ENCODE measurements around the gene KRTAP10-2.

The KRTAP10-2 gene

DNA sequence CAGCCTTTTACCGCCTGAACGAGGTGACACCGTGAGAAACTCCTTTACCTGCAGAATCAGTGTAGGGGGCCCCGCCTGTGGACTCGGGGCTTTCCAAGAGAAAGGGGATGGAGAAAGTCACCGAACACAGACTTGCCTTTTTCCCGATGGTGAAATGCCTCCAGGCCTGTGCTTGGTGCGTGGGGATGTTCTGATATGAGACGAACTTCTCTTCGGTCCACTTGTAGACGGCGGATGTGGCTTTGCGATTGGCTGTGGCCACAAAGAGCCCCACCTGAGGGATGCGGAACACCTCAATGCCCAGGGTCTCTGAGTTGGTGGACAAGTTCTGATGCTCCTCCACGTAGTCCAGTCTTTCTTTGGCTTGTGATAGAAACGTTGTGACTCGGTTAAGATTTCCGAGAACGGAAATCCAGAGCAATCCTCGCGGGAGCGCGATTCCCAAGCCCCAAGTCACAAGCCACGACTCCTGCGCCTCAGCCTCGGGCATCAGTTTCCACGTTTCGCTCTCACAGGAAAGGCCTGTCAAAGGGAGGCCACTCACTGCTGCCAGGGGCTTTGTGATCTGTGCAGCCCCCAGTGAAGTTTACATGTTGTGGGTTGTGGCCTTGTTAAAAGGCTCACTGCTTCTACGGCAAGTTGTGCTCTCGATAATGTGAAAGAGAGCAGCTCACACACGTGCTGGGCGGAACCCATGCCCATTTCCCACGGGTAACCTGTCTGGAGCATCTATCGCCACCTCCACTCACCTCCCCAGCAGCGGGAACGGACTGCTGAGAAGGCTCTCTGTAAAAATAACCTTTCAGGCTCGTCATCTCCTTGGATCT is 23.9 kb downstream of the KRTAP10-2 start:
- DNase-seq (ENCODE audit: low read depth): no peak
- TF ChIP-seq, protein P1, sequence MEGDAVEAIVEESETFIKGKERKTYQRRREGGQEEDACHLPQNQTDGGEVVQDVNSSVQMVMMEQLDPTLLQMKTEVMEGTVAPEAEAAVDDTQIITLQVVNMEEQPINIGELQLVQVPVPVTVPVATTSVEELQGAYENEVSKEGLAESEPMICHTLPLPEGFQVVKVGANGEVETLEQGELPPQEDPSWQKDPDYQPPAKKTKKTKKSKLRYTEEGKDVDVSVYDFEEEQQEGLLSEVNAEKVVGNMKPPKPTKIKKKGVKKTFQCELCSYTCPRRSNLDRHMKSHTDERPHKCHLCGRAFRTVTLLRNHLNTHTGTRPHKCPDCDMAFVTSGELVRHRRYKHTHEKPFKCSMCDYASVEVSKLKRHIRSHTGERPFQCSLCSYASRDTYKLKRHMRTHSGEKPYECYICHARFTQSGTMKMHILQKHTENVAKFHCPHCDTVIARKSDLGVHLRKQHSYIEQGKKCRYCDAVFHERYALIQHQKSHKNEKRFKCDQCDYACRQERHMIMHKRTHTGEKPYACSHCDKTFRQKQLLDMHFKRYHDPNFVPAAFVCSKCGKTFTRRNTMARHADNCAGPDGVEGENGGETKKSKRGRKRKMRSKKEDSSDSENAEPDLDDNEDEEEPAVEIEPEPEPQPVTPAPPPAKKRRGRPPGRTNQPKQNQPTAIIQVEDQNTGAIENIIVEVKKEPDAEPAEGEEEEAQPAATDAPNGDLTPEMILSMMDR (IDR thresholded peaks at IDR 0.05; ENCODE audit: control insufficient read depth, insufficient read depth, low read depth, low read length, missing control alignments): no peak
- no peak overlapping the region for H3K4me3 ChIP-seq (ENCODE audit: control insufficient read depth, low read depth, low read length)

DNA sequence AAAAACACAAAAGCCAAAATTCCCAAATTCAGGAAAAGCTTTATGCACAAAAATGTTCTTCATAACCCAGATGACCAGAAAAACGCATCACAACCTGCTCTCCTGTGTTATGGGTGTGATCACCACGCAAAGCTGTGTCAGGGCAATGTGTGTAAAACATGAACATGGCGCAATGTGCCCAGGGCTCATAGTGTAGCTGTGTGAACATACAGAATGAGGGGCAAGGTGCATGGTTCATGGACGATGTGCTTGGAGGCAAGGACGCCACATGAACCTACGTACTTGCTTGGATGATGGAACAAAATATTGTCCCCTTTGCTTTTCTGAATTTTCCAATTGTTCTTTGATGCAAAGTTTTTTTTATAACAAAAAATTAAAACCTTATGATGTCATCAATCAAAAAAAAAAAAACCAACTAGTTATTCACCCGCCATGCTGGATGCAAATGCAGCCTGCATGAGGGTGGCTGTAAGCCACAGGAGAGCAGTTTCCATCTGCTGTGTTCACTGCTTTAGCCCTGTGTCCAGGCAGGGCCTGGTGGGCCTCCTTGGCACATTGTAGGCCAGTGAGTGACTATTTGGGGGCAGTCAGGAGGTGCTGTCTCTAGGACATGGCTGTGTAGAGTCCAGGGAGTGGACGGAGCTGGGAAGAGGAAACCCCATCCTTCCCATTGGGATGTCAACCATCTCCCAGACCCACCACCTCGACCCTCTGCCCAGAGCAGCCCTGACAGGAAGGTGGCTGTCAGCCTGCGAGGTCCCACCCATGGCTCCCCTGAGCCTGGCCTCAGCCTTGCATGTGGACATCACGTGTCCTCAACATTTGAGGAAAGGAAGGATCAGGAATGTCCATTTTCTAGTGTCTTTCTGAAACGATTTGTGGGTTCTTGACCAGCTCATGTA is 25.0 kb downstream of the KRTAP10-2 start:
- no peak overlapping the region for H3K4me3 ChIP-seq (ENCODE audit: control insufficient read depth, low read depth, low read length)
- TF ChIP-seq, protein P1 (IDR thresholded peaks at IDR 0.05; ENCODE audit: control insufficient read depth, insufficient read depth, low read depth, low read length, missing control alignments): no peak
- no peak for DNase-seq (ENCODE audit: low read depth)

DNA sequence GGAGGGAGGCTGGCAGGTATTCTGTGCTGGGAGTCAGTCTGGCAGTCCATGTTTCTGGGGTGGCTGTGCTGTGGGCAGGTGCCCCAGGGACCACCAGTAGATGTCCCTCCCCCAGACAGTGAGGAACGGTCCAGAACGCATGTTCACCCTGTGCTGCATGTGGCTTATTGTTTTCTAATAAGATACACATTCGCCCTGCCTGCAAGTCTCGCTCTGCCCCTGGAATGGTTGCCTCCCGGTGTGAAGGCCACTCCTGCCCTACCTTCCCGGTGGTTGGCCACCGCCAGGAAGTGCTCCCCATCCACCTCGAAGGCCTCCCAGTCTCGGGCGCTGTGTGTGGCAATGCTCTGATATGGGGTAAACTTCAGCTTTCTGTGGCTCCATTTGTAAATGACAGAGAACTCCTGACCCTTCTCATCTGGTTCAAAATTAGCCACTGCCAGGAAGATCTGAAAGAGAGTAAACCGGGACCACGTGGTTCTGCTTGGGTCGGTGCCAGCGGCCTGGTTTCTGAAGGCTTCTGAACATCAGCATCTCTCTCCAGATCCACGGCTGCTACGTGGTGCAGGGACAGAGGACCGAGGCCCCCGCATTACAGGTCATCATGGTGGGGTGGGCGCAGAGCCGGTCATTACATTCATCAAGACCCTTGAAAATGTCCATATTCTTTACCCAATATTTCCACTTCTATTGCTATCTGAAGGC is 25.8 kb downstream of the KRTAP10-2 start:
- H3K4me3 ChIP-seq (ENCODE audit: control insufficient read depth, low read depth, low read length): no peak overlapping the region
- DNase-seq (ENCODE audit: low read depth): no peak
- TF ChIP-seq, protein P1 (IDR thresholded peaks at IDR 0.05; ENCODE audit: control insufficient read depth, insufficient read depth, low read depth, low read length, missing control alignments): no peak

DNA sequence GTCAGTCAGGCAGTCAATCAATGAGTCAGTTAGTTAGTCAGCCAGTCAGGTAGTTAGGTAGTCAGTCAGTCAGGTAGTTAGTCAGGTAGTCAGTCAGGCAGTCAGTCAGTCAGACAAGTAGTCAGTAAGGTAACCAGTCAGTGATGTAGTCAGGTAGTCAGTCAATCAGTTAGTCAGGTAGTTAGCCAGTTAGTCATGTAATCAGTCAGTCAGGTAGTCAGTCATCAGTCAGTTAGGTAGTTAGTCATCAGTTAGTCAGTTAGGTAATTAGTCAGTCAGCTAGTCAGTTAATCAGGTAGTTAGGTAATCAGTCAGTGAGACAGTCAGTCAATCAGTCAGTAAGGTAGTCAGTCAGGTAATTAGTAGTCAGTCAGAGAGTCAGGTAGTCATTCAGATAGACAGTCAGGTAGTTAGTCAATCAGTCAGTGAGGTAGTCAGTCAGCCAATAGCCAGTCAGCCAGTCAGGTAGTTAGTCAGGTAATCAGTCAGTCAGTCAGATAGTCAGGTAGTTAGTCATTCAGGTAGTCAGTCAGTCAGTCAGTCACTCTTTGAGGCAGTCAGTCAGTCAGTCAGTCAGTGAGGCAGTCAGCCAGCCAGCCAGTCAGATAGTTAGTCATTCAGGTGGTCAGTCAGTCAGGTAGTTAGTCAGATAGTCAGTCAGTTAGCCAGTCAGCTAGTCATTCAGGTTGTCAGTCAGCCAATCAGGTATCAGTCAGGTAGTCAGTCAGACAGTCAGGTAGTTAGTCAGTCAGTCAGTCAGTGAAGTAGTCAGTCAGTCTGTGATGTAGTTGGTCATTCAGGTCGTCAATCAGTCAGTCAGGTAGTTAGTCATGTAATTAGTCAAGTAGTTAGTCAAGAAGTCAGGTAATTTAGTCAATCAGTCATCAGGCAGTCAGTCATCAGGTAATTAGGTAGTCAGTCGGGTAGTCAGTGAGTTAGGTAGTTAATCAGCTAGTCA is 26.6 kb downstream of the KRTAP10-2 start:
- no peak for DNase-seq (ENCODE audit: low read depth)
- H3K4me3 ChIP-seq (ENCODE audit: control insufficient read depth, low read depth, low read length): no peak overlapping the region
- TF ChIP-seq, protein P1 (IDR thresholded peaks at IDR 0.05; ENCODE audit: control insufficient read depth, insufficient read depth, low read depth, low read length, missing control alignments): no peak

DNA sequence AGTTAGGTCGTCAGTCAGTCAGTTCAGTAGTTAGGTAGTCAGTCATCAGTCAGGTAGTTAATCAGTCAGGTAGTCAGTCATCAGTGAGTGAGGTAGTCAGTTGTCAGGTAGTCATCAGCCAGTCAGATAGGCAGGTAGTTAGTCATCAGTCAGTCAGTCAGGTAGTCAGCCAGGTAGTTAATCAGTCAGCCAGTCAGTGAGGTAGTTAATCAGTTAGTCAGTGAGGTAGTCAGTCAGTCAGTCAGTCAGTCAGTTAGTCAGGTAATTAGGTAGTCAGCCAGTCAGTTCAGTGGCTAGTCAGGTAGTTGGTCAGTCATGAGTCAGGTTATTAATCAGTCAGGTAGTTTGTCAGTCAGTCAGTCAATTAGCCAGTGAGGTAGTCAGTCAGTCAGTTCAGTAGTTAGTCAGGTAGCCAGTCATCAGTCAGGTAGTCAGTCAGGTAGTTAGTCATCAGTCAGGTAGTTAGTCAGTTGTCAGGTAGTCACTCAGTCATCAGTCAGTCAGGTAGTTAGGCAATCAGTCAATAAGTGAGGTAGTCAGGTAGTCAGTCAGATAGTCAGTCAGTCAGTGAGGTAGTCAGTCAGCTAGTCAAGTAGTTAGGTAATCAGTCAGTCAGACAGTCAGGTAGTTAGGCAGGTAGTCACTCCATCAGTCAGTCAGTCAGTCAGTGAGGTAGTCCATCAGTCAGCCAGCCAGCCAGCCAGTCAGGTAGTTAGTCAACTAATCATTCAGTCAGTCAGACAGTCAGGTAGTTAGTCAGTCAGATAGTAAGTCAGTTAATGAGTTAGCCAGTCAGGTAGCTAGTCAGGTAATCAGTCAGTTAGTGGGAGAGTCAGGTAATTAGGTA is 27.5 kb downstream of the KRTAP10-2 start:
- TF ChIP-seq, protein P1 (IDR thresholded peaks at IDR 0.05; ENCODE audit: control insufficient read depth, insufficient read depth, low read depth, low read length, missing control alignments): no peak
- no peak for DNase-seq (ENCODE audit: low read depth)
- H3K4me3 ChIP-seq (ENCODE audit: control insufficient read depth, low read depth, low read length): no peak overlapping the region
